CD4-positive, alpha-beta T cell treated with Interleukin-6 at 100 ng/mL for 8 hours (primary cell): ENCODE measurements around the gene SLAMF1.
"Not testable (repeated sequence)": the region's sequence is repeated elsewhere in the genome, so short reads cannot be mapped to it uniquely, and the experiment has no call there.

Experiments
- DNase-seq: peaks from one replicate; pipeline ENCODE4 v3.0.0-alpha.2; 2020; ENCODE audit warnings: mixed read lengths, low spot score

SLAMF1 gene

GRCh38 chr1:160560045-160560705 is 86.7 kb downstream of the SLAMF1 start:
- DNase-seq: no peak

GRCh38 chr1:160559437-160559836 is 87.4 kb downstream of the SLAMF1 start:
- DNase-seq: not testable (repeated sequence)

DNA sequence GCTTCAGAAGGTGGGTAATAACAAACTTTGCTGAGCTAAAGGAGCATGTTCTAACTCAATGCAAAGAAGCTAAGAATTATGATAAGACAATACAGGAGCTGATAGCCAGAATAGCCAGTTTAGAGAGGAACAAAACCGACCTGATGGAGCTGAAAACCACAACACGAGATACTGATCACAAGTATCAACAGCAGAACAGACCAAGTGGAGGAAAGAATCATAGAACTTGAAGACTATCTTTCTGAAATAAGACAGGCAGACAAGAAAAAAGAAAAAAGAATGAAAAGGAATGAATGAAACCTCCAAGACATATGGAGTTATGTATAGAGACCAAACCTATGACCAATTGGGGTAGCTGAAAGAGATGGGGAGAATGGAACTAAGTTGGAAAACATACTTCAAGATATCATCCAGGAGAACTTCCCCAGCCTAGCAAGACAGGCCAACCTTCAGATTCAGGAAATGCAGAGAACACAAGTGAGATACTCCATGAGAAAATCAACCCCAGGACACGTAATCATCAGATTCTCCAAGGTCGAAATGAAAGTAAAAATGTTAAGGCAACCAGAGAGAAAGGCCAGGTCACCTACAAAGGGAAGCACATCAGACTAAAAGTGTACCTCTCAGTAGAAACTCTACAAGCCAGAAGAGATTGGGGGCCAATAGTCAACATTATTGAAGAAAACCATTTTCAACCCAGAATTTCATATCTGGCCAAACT is 88.0 kb downstream of the SLAMF1 start:
- no peak for DNase-seq
